GM06990 (cell line): ENCODE measurements around the gene ARHGEF12.

Experiments used
- DNase-seq: peaks from one replicate; pipeline ENCODE4 v3.0.0-alpha.2; 2011; ENCODE audit not compliant: insufficient read length; ENCODE audit errors: extremely low read depth
- H3K27me3 ChIP-seq: replicated peaks from 2 replicates; pipeline ENCODE4 v1.6.0; 2011; ENCODE audit warnings: low read length; ENCODE audit not compliant: control insufficient read depth, insufficient read depth
- H3K36me3 ChIP-seq: 2 replicates; pipeline ENCODE4 v1.5.1; 2011; ENCODE audit warnings: low read length; ENCODE audit not compliant: control insufficient read depth, insufficient read depth
- H3K4me3 ChIP-seq: replicated peaks from 2 replicates; pipeline ENCODE4 v1.5.1; 2011; ENCODE audit warnings: low read depth, mild to moderate bottlenecking, control low read depth, low read length
- CTCF ChIP-seq: IDR thresholded peaks from 2 replicates; pipeline ENCODE4 v1.5.1; 2011; ENCODE audit warnings: low read length, control low read depth, mild to moderate bottlenecking, inconsistent platforms; ENCODE audit not compliant: insufficient read depth, poor library complexity, severe bottlenecking

Gene ARHGEF12

GRCh38 chr11:120357620-120358019 lies 21.4 kb downstream of the ARHGEF12 start:
- no peaks in the 10 kb centered on the region for H3K27me3 ChIP-seq
- TF ChIP-seq CTCF = no peak
- H3K4me3 ChIP-seq = no peak overlapping the region
- H3K36me3 ChIP-seq = no peaks in the 10 kb centered on the region
- no peak for DNase-seq

- no peak for DNase-seq
- no peaks in the 10 kb centered on the region for H3K27me3 ChIP-seq
- H3K36me3 ChIP-seq = no peaks in the 10 kb centered on the region
- TF ChIP-seq CTCF = no peak
- H3K4me3 ChIP-seq = no peak overlapping the region
Measured at GRCh38 chr11:120358729-120359128, 22.5 kb downstream of the ARHGEF12 start.

- no peak overlapping the region for H3K4me3 ChIP-seq
- H3K36me3 ChIP-seq = no peaks in the 10 kb centered on the region
- no peaks in the 10 kb centered on the region for H3K27me3 ChIP-seq
- DNase-seq = no peak
- TF ChIP-seq CTCF = no peak
Measured at GRCh38 chr11:120363436-120363835, 27.2 kb downstream of the ARHGEF12 start.

GRCh38 chr11:120365512-120365911 lies 29.3 kb downstream of the ARHGEF12 start:
- no peak for DNase-seq
- no peak overlapping the region for H3K4me3 ChIP-seq
- no peaks in the 10 kb centered on the region for H3K36me3 ChIP-seq
- H3K27me3 ChIP-seq = no peaks in the 10 kb centered on the region
- TF ChIP-seq CTCF = no peak

- Histone ChIP-seq H3K27me3 (no peaks in the 10 kb centered on the region), H3K36me3 (no peaks in the 10 kb centered on the region), H3K4me3 (no peak overlapping the region)
- no peak for TF ChIP-seq CTCF
- no peak for DNase-seq
Measured at GRCh38 chr11:120372296-120372695, 36.1 kb downstream of the ARHGEF12 start.

GRCh38 chr11:120375076-120375475 lies 38.9 kb downstream of the ARHGEF12 start:
- Histone ChIP-seq H3K36me3 (no peaks in the 10 kb centered on the region), H3K27me3 (no peaks in the 10 kb centered on the region), H3K4me3 (no peak overlapping the region)
- DNase-seq = no peak
- no peak for TF ChIP-seq CTCF
